ENCODE data around the gene OR2C1. TPM values are rescaled to one million over a fixed set of nuclear protein-coding genes. Genes with fewer than 3 reads are reported as not detected.

The OR2C1 gene
- total RNA-seq, result 0.29 TPM in 1 of 2 replicates, not detected in the other

- TF ChIP-seq, protein P1, sequence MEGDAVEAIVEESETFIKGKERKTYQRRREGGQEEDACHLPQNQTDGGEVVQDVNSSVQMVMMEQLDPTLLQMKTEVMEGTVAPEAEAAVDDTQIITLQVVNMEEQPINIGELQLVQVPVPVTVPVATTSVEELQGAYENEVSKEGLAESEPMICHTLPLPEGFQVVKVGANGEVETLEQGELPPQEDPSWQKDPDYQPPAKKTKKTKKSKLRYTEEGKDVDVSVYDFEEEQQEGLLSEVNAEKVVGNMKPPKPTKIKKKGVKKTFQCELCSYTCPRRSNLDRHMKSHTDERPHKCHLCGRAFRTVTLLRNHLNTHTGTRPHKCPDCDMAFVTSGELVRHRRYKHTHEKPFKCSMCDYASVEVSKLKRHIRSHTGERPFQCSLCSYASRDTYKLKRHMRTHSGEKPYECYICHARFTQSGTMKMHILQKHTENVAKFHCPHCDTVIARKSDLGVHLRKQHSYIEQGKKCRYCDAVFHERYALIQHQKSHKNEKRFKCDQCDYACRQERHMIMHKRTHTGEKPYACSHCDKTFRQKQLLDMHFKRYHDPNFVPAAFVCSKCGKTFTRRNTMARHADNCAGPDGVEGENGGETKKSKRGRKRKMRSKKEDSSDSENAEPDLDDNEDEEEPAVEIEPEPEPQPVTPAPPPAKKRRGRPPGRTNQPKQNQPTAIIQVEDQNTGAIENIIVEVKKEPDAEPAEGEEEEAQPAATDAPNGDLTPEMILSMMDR (IDR thresholded peaks at IDR 0.05; ENCODE audit: extremely low read depth, low read depth, low read length), result no peak
- H4K20me1 ChIP-seq (ENCODE audit: insufficient read depth, low read length), result no peaks in the 10 kb centered on the region
- H3K4me1 ChIP-seq (ENCODE audit: insufficient read depth, low read length), result no peaks in the 10 kb centered on the region
- H3K9me3 ChIP-seq (ENCODE audit: low read depth, low read length), result no peaks in the 10 kb centered on the region
- no peak within 1 kb of the TSS for H2AFZ ChIP-seq (ENCODE audit: low read length)
- no peak within 1 kb of the TSS for H3K4me2 ChIP-seq (ENCODE audit: insufficient read depth, low read length)
- H3K4me3 ChIP-seq (ENCODE audit: insufficient read depth, low read length), result no peak within 1 kb of the TSS
- no peaks in the 10 kb centered on the region for H3K79me2 ChIP-seq (ENCODE audit: insufficient read depth, low read length)
- no peaks in the 10 kb centered on the region for H3K36me3 ChIP-seq (ENCODE audit: insufficient read depth, low read length)
- no peaks in the 10 kb centered on the region for H3K27me3 ChIP-seq (ENCODE audit: insufficient read depth, low read length)
- no peak within 1 kb of the TSS for H3K27ac ChIP-seq (ENCODE audit: low read depth, low read length)
- DNase-seq (ENCODE audit: insufficient read length, low spot score, missing footprints), result no peak
Measured at GRCh38 chr16:3355589-3355988, at the start of gene OR2C1. Gene OR2C1, plus strand, starts transcription at chr16:3355889. Its CDS starts 52 bp downstream, at chr16:3355941.

DNA sequence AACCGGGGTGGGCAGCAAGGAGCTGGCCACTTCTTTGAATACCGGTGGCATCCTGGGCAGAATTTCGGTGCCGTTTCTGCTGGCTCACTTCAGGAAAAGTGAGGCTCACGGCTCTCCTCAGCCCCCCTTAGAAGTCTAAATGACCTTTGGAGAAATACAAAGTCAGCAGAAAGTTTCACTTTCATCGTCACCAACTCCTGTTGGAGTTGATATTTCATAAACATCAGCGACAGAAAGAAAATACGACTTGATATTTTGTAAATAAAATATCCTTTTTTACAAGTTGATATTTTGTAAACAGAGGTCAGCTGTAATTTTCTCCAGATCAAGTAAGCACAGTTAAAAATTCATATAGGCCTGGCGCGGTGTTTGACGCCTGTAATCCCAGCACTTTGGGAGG, 49.6 kb upstream of the OR2C1 start:
- Histone ChIP-seq H3K9me3 (ENCODE audit: low read depth, low read length) (peaks cover 4% of the 10 kb centered on the region), H3K27ac (ENCODE audit: low read depth, low read length) (peak overlapping the region; percentile 91), H2AFZ (ENCODE audit: low read length) (peak overlapping the region; percentile 97), H3K79me2 (ENCODE audit: insufficient read depth, low read length) (peaks cover 39% of the 10 kb centered on the region), H3K36me3 (ENCODE audit: insufficient read depth, low read length) (peaks cover 26% of the 10 kb centered on the region), H3K4me1 (ENCODE audit: insufficient read depth, low read length) (peaks cover 7% of the 10 kb centered on the region), H3K27me3 (ENCODE audit: insufficient read depth, low read length) (no peaks in the 10 kb centered on the region), H3K4me3 (ENCODE audit: insufficient read depth, low read length) (peak overlapping the region; percentile 91), H3K4me2 (ENCODE audit: insufficient read depth, low read length) (peak overlapping the region; percentile 82), H4K20me1 (ENCODE audit: insufficient read depth, low read length) (no peaks in the 10 kb centered on the region)
- TF ChIP-seq, protein P1 (IDR thresholded peaks at IDR 0.05; ENCODE audit: extremely low read depth, low read depth, low read length), result no peak
- no peak for DNase-seq (ENCODE audit: insufficient read length, low spot score, missing footprints)

DNA sequence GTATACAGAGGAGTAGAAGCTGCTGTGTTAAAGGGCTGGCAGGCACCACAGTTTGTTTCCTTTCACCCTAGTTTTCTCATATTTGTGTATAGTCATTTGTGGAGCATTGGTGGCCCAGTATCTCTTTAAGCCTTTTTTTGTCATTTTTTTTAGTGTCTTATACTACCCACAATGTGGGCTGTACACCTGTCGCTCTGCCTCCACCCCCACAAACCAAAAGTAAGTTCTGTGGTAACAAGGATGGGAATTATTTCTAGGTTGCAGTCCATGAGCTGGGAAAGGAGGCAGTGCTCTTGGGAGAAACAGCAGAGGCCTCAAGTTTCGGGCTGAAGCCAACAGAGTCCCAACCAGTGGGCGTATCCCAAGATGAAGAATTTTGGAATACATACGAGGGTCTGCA, 44.2 kb upstream of the OR2C1 start:
- Histone ChIP-seq H3K79me2 (ENCODE audit: insufficient read depth, low read length) (peaks cover 11% of the 10 kb centered on the region), H4K20me1 (ENCODE audit: insufficient read depth, low read length) (no peaks in the 10 kb centered on the region), H3K4me2 (ENCODE audit: insufficient read depth, low read length) (no peak overlapping the region), H2AFZ (ENCODE audit: low read length) (no peak overlapping the region), H3K27ac (ENCODE audit: low read depth, low read length) (no peak overlapping the region), H3K4me1 (ENCODE audit: insufficient read depth, low read length) (no peaks in the 10 kb centered on the region), H3K27me3 (ENCODE audit: insufficient read depth, low read length) (no peaks in the 10 kb centered on the region), H3K4me3 (ENCODE audit: insufficient read depth, low read length) (no peak overlapping the region), H3K36me3 (ENCODE audit: insufficient read depth, low read length) (peaks cover 54% of the 10 kb centered on the region), H3K9me3 (ENCODE audit: low read depth, low read length) (peaks cover 24% of the 10 kb centered on the region)
- TF ChIP-seq, protein P1 (IDR thresholded peaks at IDR 0.05; ENCODE audit: extremely low read depth, low read depth, low read length), result no peak
- DNase-seq (ENCODE audit: insufficient read length, low spot score, missing footprints), result no peak

- H3K4me1 ChIP-seq (ENCODE audit: insufficient read depth, low read length), result no peaks in the 10 kb centered on the region
- no peak for DNase-seq (ENCODE audit: insufficient read length, low spot score, missing footprints)
- H3K4me3 ChIP-seq (ENCODE audit: insufficient read depth, low read length), result no peak overlapping the region
- H3K27me3 ChIP-seq (ENCODE audit: insufficient read depth, low read length), result no peaks in the 10 kb centered on the region
- no peak overlapping the region for H2AFZ ChIP-seq (ENCODE audit: low read length)
- no peak overlapping the region for H3K27ac ChIP-seq (ENCODE audit: low read depth, low read length)
- no peaks in the 10 kb centered on the region for H3K79me2 ChIP-seq (ENCODE audit: insufficient read depth, low read length)
- peaks cover 50% of the 10 kb centered on the region for H3K36me3 ChIP-seq (ENCODE audit: insufficient read depth, low read length)
- TF ChIP-seq, protein P1 (IDR thresholded peaks at IDR 0.05; ENCODE audit: extremely low read depth, low read depth, low read length), result no peak
- H3K4me2 ChIP-seq (ENCODE audit: insufficient read depth, low read length), result no peak overlapping the region
- peaks cover 59% of the 10 kb centered on the region for H3K9me3 ChIP-seq (ENCODE audit: low read depth, low read length)
- H4K20me1 ChIP-seq (ENCODE audit: insufficient read depth, low read length), result no peaks in the 10 kb centered on the region
Measured at GRCh38 chr16:3317315-3317999, 38.2 kb upstream of the OR2C1 start.

All from osteoblast (primary cell).